Liver (tissue), 9 donors: ENCODE results near the gene ZNF536. TPM values are rescaled to one million over a fixed set of nuclear protein-coding genes. Genes with fewer than 3 reads are reported as not detected.

Experiments used
- DNase-seq: peaks from one replicate; pipeline ENCODE4 v3.0.0-alpha.2; 2017; ENCODE audit warnings: low spot score
- H3K27ac ChIP-seq, 2 donors: one replicate each; pipeline ENCODE4 v1.7.0; 2013; ENCODE audit warnings: inconsistent platforms in 2 of 2, low read length in 2 of 2, control low read depth in 1 of 2, low read depth in 1 of 2, mild to moderate bottlenecking in 1 of 2
- H3K27me3 ChIP-seq, 4 donors: one replicate each; pipeline versions ENCODE4 v1.6.1 to v1.7.0; 2013; ENCODE audit warnings: low read length in 3 of 4, inconsistent platforms in 1 of 4, mild to moderate bottlenecking in 1 of 4, moderate library complexity in 1 of 4; ENCODE audit not compliant: control insufficient read depth in 4 of 4, insufficient read depth in 4 of 4
- H3K36me3 ChIP-seq, 4 donors: one replicate each; pipeline versions ENCODE4 v1.6.1 to v1.7.0; 2013; ENCODE audit warnings: low read length in 3 of 4, mild to moderate bottlenecking in 3 of 4, low read depth in 1 of 4, moderate library complexity in 1 of 4; ENCODE audit not compliant: control insufficient read depth in 4 of 4, insufficient read depth in 3 of 4
- H3K4me1 ChIP-seq, 4 donors: one replicate each; pipeline versions ENCODE4 v1.6.1 to v1.7.0; 2013; ENCODE audit warnings: low read length in 3 of 4, mild to moderate bottlenecking in 3 of 4, moderate library complexity in 1 of 4; ENCODE audit not compliant: control insufficient read depth in 4 of 4, insufficient read depth in 4 of 4
- H3K4me3 ChIP-seq, 3 donors: one replicate each; pipeline versions ENCODE4 v1.6.1 to v1.7.0; 2013; ENCODE audit warnings: low read length in 3 of 3, control low read depth in 1 of 3, low read depth in 1 of 3, mild to moderate bottlenecking in 1 of 3
- H3K9ac ChIP-seq, 2 donors: one replicate each; pipeline ENCODE4 v1.7.0; 2013; ENCODE audit warnings: low read length in 2 of 2, mild to moderate bottlenecking in 2 of 2, moderate library complexity in 2 of 2, control low read depth in 1 of 2, low read depth in 1 of 2
- H3K9me3 ChIP-seq, 4 donors: one replicate each; pipeline versions ENCODE4 v1.6.1 to v1.7.0; 2013; ENCODE audit warnings: low read length in 3 of 4; ENCODE audit not compliant: control insufficient read depth in 4 of 4
- ATF3 ChIP-seq: IDR thresholded peaks from 2 replicates; pipeline ENCODE4 v1.6.1; 2016; ENCODE audit warnings: antibody characterized with exemption
- CTCF ChIP-seq: fragments of 150-350 bp; IDR thresholded peaks from 2 replicates; pipeline ENCODE4 v1.5.1; 2017; ENCODE audit warnings: improper control_type of control experiment, low read depth, low read length; ENCODE audit not compliant: missing input control
- FOXA1 ChIP-seq: IDR thresholded peaks from 2 replicates; pipeline ENCODE4 v1.6.1; 2016; ENCODE audit warnings: antibody characterized with exemption
- FOXA2 ChIP-seq: IDR thresholded peaks from 2 replicates; pipeline ENCODE4 v1.6.1; 2016; ENCODE audit warnings: antibody characterized with exemption
- GABPA ChIP-seq, 2 donors: IDR thresholded peaks in 1 of 2; conservative IDR thresholded peaks in 1 of 2; 2 replicates each; pipeline ENCODE4 v1.6.1; 2016; ENCODE audit warnings: antibody characterized with exemption in 2 of 2, mild to moderate bottlenecking in 1 of 2, moderate library complexity in 1 of 2
- HNF4A ChIP-seq, 2 donors: conservative IDR thresholded peaks; 2 replicates each; pipeline ENCODE4 v1.6.1; 2016; ENCODE audit warnings: antibody characterized with exemption in 2 of 2, mild to moderate bottlenecking in 2 of 2
- HNF4G ChIP-seq: IDR thresholded peaks from 2 replicates; pipeline ENCODE4 v1.6.1; 2016; ENCODE audit warnings: antibody characterized with exemption
- JUND ChIP-seq, 2 donors: IDR thresholded peaks; 2 replicates each; pipeline ENCODE4 v1.6.1; 2016; ENCODE audit warnings: antibody characterized with exemption in 2 of 2
- MAX ChIP-seq: IDR thresholded peaks from 2 replicates; pipeline ENCODE4 v1.6.1; 2016; ENCODE audit warnings: antibody characterized with exemption
- RAD21 ChIP-seq, 2 donors: IDR thresholded peaks; 2 replicates each; pipeline ENCODE4 v1.6.1; 2016; ENCODE audit warnings: antibody characterized with exemption in 2 of 2, mild to moderate bottlenecking in 2 of 2
- REST ChIP-seq: IDR thresholded peaks from 2 replicates; pipeline ENCODE4 v1.6.1; 2016; ENCODE audit warnings: antibody characterized with exemption, mild to moderate bottlenecking
- SP1 ChIP-seq: IDR thresholded peaks from 2 replicates; pipeline ENCODE4 v1.6.1; 2018; ENCODE audit warnings: antibody characterized with exemption, mild to moderate bottlenecking
- TAF1 ChIP-seq: conservative IDR thresholded peaks from 2 replicates; pipeline ENCODE4 v1.6.1; 2016; ENCODE audit warnings: antibody characterized with exemption, mild to moderate bottlenecking
- YY1 ChIP-seq: IDR thresholded peaks from 2 replicates; pipeline ENCODE4 v1.6.1; 2016; ENCODE audit warnings: antibody characterized with exemption, mild to moderate bottlenecking
- WGBS: extraction: QIAGEN DNeasy Blood & Tissue Kit; methylation state at CpG from one replicate; pipeline ENCODE4 v1.1.7; 2013; 5-methylcytosine and 5-hydroxymethylcytosine counted together
- polyA plus RNA-seq, 2 donors: library from polyadenylated mRNA; stranded (reverse) in 1 of 2; unstranded in 1 of 2; fragments of 200-250 nt in 1 of 2; fragments of >200 nt in 1 of 2; fragmentation: Nextera tagmentation in 1 of 2; extraction: Ambion mirVana in 1 of 2; gene quantifications; one replicate each; pipeline versions ENCODE4 v1.2.1 to v1.2.3, GENCODE V29; 2013 to 2015
- total RNA-seq, 2 donors: library from RNA; depleted of rRNA; stranded (reverse); fragments of >200 nt; gene quantifications; one replicate each; pipeline ENCODE4 v1.2.3, GENCODE V29; 2014
- donor health status: healthy.
- donor health status: healthy.
- donor health status: healthy.
- donor health status: healthy.
- donor health status: healthy.

The ZNF536 gene
- total and polyA plus RNA-seq, 4 donors = 0.02 to 0.17 (median 0.08) TPM

- TF ChIP-seq ATF3 (no peak), FOXA1 (no peak)
These were observed 222.0 kb downstream of the ZNF536 start (continued) for GRCh38 chr19:30593975-30594745.

- Histone ChIP-seq H3K36me3 (no peaks in the 10 kb centered on the region), H3K27ac (no peak overlapping the region), H3K9ac (no peak overlapping the region), H3K9me3 (no peaks in the 10 kb centered on the region), H3K4me1 (no peaks in the 10 kb centered on the region), H3K27me3 (peaks cover 0 to 4% (median 2%) of the 10 kb centered on the region in 4 donors), H3K4me3 (no peak overlapping the region)
- DNase-seq = no peak
- 63% methylated on average over 6 of the region's 6 CpGs for WGBS
- no peak for TF ChIP-seq GABPA (IDR thresholded peaks at IDR 0.05 in 1 of 2, conservative IDR thresholded peaks at IDR 0.05 in 1 of 2)
- no peak for TF ChIP-seq SP1
These were observed 224.1 kb downstream of the ZNF536 start for GRCh38 chr19:30596268-30596667.

- no peak overlapping the region for H3K4me3 ChIP-seq
- no peak overlapping the region for H3K27ac ChIP-seq
- H3K4me1 ChIP-seq = no peaks in the 10 kb centered on the region
- peaks cover 0 to 6% (median 2%) of the 10 kb centered on the region in 4 donors for H3K27me3 ChIP-seq
- DNase-seq = no peak
- H3K36me3 ChIP-seq = no peaks in the 10 kb centered on the region
- no peak for TF ChIP-seq RAD21 (IDR thresholded peaks at IDR 0.05)
- TF ChIP-seq REST = no peak
- no peak for TF ChIP-seq FOXA2
- no peak for TF ChIP-seq ATF3
- TF ChIP-seq CTCF = no peak
- TF ChIP-seq JUND (IDR thresholded peaks at IDR 0.05) = no peak
- TF ChIP-seq HNF4A (conservative IDR thresholded peaks at IDR 0.05) = no peak
- TF ChIP-seq YY1 = no peak
- no peak for TF ChIP-seq FOXA1
- TF ChIP-seq TAF1 = no peak
- TF ChIP-seq MAX = no peak
- no peak for TF ChIP-seq HNF4G
- 25% methylated on average over 9 of the region's 9 CpGs for WGBS
- H3K9ac ChIP-seq = no peak overlapping the region
- H3K9me3 ChIP-seq = no peaks in the 10 kb centered on the region
These were observed 224.7 kb downstream of the ZNF536 start for GRCh38 chr19:30596813-30597399.
